AG08395 (cell line): Measurements from ENCODE around the gene USP9Y.
A peak's percentile ranks its signal among the peaks of the same experiment; 100 is the strongest.

Experiments used
- DNase-seq: peaks from one replicate; pipeline ENCODE4 v3.0.0; 2012; ENCODE audit warnings: mixed read lengths, low spot score

Gene USP9Y

DNA sequence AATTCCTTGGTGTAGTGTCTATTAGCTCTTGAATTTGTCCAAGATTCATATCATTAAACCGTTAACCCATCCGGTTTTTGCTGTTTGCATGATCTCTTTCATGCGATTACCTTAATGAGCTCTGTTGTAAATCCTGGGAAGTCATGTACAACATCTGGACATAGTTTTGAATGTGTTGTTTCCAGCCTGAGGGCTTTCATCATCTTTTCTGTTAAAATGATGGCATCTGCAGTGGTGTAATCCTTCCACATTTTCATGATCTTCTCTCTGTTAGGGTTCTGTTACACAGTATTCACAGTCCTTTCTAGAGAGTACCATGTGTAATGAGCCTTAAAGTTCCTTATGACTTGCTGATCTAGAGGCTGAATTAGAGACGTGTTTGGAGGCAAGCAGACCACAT lies 64.9 kb downstream of the USP9Y start:
- DNase-seq, result no peak

DNA sequence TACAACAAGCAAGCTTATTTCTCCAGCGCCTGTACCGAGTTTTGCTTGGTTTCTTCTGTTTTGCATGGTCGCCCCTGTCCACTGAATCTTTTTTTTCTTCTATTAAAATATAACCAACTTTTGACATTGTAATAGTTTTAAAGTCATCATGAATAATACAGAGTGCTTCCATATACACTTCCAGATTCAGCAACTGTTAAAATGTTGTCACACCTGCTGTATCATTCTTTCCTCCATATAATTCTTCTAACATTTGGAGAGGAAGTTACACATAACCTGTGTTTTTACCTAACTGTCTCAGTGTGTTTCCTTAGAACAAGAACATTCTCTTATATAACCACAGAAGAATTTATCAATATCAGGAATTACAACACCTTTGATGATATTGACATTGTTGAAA lies 83.5 kb downstream of the USP9Y start:
- DNase-seq, result no peak

DNA sequence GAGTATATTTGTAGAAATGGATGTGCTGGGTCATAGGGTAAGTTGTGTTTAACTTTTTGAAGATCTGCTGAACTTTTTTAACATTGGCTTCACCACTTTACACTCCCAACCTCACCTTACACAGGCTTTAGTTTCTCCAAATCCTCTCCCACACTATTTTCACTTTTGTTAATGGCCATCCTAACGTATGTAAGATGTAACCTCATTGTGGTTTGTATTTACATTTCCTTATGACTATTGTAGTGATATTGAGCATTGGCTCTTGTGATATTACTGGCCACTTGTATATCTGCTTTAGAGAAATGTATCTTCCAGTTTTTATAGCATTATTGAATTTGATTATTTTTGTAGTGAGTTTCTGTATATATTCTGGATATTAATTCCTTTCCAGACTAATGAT lies 93.0 kb downstream of the USP9Y start:
- DNase-seq, result no peak

DNA sequence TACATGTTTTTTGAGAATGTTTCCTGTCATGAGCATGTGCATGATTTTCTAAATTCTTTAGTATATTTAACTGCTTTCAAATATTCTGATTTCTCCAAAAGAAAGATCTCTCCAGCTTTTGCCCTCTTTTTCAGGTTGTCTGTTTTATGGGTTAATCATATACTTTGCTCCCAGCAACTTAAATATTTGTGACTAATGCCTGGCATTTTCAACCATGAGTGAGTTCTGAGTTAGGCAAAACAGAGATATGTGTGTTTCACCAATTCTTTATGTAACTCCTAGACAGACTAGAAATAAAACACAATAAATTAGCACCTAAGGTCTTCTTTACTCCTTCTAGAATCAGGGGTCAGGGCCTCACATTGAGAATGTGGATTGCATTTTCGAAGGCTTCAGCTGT lies 107.0 kb downstream of the USP9Y start:
- DNase-seq, result no peak

DNA sequence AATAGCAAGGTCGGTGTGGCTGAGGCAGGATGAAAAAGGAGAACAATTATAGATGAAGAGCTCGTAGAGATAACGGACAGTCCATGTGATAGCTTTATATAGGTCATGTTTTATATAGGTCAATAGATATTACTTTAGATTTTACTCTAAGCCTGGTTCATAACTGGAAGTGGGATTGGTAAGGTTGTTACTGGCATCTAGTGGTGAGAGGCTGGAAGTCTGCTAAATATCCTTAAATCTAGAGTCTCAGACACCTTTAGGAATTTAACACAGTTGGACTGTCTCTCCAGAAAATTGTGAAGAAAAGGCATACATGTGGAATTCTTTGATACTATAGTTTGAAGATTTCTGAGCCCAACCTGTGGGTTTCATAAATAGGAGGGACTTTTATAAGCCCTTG lies 108.0 kb downstream of the USP9Y start:
- DNase-seq, result no peak

DNA sequence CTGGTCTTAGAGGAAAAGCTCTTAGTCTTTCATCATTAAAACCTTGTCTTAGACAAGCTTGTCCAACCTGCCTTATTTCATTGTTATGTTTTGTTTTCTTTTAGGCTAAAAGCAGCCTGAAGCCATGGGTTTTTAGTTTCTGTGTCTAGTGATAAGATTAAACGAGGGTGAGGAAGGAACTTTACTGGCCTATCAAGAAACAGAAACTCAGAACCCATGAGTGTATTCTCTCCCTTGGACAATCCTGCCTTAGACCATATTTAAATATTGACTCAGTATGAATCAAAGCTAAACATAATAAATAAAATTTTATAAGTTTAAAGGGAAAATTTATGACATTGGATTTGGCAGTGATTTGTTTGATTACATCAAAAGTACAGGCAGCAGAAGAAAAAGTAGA lies 122.4 kb downstream of the USP9Y start:
- DNase-seq, result no peak

DNA sequence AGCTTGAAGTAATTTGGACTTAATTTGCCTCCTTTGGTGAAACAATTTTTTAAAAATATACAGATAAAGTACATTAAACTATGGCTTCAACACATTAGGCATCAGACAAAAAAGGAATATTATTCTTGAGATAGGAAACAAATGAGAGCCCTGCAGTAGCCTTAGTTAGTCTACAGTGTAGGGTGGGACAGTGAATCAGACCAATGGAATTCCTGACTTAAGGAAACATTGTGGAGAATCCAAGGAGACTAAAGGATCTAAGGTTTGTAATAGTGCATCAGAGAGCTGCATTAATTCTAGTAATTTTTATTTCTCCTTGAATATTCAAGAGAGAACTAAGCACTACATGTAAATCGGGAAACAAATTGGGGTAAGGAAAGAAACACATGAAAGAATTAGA lies 125.8 kb downstream of the USP9Y start:
- no peak for DNase-seq

DNA sequence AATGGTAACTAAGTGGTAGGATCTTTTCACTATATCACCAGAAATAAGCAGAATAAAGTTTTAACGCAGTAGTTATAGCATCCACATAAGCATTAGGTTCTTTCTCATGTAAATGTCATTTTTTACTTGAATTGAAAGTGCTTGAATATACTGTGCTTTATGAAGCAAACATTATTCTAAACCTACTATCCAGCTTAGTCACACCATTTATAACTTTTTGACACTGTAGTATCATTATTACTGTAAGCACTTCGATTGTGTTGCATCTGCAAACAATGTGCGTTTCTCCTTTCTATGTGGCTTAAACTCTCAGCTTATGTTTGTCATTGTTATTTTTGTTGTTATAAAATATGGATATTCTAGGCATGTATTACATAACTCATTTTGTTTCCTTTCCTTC lies 132.3 kb downstream of the USP9Y start:
- no peak for DNase-seq

DNA sequence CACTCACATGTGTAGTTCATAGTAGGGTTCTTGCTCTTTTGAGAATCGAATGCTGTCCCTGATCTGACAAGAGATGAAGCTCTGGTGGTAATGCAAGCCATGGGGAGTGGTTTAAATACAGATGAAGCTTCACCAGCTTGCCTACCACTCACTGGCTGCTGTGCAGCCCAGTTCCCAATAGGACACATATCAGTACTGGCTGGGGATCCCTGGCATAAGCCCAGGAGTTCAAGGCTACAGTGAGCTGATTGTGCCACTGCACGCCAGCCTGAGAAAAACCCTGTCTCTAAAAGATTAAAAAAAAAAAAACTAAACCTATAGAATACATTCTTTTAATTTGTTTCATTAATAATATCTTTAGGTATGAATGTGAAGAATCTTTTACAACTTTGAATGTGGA lies 136.5 kb downstream of the USP9Y start:
- DNase-seq, result no peak

DNA sequence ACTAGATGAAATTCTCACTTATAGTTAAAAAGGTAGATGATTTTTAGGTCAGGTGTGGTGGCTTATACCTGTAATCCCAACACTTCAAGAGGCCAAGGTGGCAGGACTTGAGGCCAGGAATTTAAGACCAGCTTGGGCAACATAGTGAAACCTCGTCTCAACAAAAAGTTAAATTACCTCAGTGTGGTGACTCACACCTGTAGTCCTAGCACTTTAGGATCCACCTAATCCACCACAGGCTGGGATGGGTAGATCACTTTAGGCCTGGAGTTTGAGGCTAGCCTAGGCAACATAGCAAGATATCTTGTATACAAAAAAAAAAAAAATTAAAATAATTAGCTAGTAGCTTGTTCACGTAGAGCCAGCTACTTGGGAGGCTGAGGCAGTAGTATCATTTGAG lies 140.3 kb downstream of the USP9Y start:
- no peak for DNase-seq

DNA sequence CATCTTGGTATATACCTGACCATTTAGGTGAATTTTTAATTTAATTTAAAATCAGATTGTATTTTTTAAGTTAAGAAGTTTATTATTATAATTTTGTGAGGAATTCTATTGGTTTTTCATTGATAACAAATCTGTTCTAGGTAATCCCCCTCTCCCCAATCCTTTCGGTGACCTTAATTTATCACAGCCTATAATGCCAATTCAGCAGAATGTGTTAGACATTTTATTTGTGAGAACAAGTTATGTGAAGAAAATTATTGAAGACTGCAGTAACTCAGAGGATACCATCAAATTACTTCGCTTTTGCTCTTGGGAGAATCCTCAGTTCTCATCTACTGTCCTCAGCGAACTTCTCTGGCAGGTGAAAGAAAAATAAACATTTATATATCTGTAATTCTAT lies 145.8 kb downstream of the USP9Y start:
- no peak for DNase-seq

DNA sequence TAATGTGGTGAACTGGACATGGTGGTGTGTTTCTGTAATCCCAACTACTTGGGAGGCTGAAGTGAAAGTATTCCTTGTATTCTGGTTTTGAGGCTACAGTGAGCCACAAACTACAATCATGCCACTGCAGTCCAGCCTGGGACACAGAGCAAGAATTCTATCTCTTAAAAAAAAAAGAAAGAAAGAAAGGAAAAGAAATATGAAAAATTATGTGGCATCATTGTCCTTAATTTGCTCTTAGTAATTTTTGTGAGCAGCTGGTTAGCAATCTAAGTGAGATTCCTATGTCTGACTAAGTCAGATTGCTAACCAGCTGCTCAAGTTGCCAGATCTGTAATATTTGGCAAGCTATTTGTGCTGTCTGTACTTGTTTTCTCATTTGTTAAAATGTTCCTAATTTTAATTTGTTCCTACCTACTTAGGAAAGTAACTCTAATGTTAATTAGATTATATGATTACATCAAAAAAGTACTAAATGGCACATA lies 154.8 kb downstream of the USP9Y start:
- no peak for DNase-seq

DNA sequence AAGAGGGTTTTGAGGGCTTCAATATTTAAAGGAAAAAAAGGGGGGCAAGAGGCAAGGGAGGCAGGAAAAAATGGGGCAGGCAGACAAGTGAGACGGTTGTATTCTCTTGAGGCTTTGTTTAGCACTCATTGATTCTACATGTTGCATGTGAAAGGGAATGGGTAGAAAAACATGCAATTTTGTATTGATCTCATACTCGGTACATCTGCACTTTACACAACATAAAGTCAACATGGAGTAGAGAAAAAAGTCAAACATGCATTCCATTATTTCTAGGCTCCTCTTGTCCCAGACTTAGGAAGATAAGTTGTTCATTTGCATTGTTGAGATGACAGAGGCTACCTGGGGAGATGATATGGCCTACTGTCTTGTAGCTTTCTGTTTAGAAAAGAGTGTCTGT lies 166.9 kb downstream of the USP9Y start:
- DNase-seq, result no peak

DNA sequence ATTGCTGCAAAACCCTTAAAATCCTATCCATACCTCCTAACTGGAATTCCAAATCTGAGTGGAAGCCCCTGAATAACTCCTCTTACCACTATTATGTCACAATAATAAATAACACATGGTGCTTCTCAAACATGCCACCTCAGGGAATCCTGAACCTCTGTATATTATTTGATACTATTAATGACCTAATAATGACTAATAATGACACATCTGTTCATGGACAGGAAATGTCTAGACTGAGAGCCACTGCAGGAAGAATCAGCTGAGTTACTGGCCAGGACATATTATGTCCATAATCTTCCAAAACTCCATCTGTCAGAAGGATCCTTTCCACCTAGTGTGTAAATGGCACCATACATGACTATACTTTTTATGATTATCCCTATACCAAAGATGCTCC lies 195.9 kb downstream of the USP9Y start:
- DNase-seq, result no peak

DNA sequence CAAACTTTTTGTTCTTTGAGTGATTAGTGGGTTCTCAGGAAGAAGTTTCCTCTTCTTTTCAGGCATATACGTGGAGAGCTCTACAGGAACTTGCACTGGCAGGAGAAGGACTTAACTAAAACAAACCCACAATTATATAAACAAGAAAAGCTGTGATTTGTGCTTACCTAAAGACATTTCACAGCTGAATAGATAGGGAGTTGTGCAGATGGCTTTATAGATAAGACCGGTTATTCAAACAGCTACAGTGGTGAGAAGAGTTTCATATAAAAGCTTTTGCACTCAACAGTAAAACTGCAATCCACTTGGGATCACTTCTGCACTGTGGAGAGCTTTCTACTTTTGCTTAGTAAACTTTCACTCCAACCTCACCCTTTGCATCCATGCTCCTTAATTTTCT lies 197.6 kb downstream of the USP9Y start:
- no peak for DNase-seq

DNA sequence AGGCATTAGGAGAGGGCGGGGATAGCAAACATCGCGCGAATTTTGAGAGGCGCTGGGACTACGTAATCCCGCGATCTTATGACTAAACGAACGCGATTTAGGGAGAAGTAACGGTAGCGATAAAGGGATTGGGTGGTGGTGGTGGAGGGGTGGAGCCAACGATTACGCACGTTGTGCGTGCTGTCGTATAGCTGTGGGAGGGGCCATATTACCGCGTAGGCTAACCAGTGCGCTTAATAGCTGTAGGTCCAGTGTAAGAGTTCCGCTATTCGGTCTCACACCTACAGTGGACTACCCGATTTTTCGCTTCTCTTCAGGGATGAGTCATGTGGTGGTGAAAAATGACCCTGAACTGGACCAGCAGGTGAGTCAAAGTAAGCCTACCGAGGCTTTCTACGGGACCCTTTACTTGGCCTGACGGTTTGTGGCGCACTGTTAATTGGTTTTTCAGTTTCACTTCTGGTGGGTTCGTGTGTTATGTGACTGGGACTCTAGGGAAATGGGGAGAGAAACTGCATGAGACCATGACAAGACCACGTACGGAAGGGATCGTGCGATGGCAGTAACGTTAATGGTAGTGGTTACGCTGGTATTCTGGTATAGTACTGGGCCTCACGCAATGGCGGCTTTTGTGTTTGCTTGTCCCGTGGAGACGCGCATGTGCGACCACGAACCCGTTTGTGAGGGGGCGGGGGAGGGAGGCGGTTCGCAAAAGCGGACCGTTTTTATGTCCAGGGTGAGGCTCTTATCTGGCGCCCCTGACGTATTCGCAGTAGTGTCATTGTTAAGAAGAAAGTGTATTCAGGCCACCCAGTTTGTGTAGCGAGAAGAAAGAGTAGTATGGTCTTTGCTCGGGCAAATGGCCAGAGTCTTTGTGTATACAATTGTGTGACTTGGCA lies 203.8 kb downstream of the USP9Y start, which contains the start of gene DDX3Y:
Gene DDX3Y (plus strand): TSS at position 251 of the 899 bp plus-strand sequence. CDS start 69 bp downstream, at position 320.
- DNase-seq, result peak; percentile 0

DNA sequence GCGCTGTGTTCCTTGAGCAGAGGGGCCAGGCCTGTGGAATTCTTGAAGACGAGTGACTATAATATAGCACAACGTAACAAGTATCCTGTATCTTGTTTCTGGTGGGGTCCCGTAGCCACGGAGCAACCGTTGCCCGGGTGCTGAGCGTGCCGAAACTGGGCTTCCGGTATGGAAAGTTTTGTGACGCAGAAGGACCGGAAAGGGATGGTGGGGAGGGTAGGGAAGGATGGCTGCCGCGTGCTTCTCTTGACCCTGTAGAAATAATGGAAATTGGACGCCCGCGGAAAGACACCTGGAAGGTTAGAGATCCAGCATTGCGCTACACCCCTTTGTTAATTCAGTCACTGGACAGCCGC lies 204.5 kb downstream of the USP9Y start:
- no peak for DNase-seq

DNA sequence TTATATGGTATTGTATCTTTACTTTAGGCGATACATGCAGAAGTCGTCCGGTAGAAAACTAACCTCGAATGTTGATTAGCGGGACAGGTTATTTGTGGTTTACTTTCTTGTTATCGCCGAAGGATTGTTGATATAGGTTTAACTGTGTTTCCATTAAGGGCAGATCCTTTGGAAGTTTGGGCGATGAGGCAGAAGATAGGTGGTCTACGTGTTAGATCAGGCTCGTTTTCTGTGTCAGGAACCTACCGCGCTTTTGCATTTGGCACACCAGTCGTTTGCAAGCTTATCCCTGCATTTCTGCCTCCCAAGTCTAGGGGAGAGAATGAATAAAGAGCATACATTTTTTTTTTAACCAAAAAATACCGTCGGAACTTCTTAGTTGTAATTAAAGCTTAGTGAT lies 204.9 kb downstream of the USP9Y start:
- no peak for DNase-seq
